IMR-90 (cell line): ENCODE results near the gene DUSP6. TPM values are rescaled to one million over a fixed set of nuclear protein-coding genes. Genes with fewer than 3 reads are reported as not detected.

ENCODE experiments used
- ATAC-seq: fragments of 200-7000 bp; cut with Tn5 transposase; 2 replicates; pipeline ENCODE4 v1.9.1; 2020; ENCODE audit warnings: low read depth, mild to moderate bottlenecking, moderate library complexity
- BruUV-seq: library from RNA; stranded (reverse); fragments of 400-500 nt; replicated peaks from 2 replicates; lab custom pipeline; 2021; lab: Mats Ljungman, UMichigan
- CTCF ChIA-PET: fragments of 300-600 bp; formaldehyde crosslinking; extraction: SDS; loops from one replicate; lab custom pipeline; 2021; ENCODE audit warnings: antibody characterized with exemption; lab: Yijun Ruan, JAX
- POLR2A ChIA-PET: fragments of 300-600 bp; sonication (Branson Sonifier 250); formaldehyde crosslinking; loops from one replicate; lab custom pipeline; 2022; ENCODE audit warnings: antibody characterized with exemption; ENCODE audit not compliant: unreplicated experiment; lab: Charles Lee
- DNase-seq: peaks from one replicate; pipeline ENCODE4 v3.0.0; 2013
- H2AFZ ChIP-seq: replicated peaks from 2 replicates; pipeline ENCODE3; 2013; ENCODE audit warnings: low read length, mild to moderate bottlenecking; ENCODE audit not compliant: poor library complexity
- H2AK5ac ChIP-seq: 2 replicates; pipeline ENCODE4 v1.6.1; 2013; ENCODE audit warnings: low read depth, low read length, inconsistent platforms
- H2AK9ac ChIP-seq: replicated peaks from 2 replicates; pipeline ENCODE3; 2013; ENCODE audit warnings: mild to moderate bottlenecking, low read depth, low read length, moderate library complexity; ENCODE audit not compliant: poor library complexity
- H2BK120ac ChIP-seq: 2 replicates; pipeline ENCODE4 v1.6.1; 2013; ENCODE audit warnings: low read depth, low read length, inconsistent platforms
- H2BK15ac ChIP-seq: 3 replicates; pipeline ENCODE4 v1.6.1; 2013; ENCODE audit warnings: low read depth, low read length, inconsistent platforms
- H2BK20ac ChIP-seq: 2 replicates; pipeline ENCODE4 v1.6.1; 2013; ENCODE audit warnings: low read depth, mild to moderate bottlenecking, inconsistent platforms, low read length, moderate library complexity
- H2BK5ac ChIP-seq: 2 replicates; pipeline ENCODE4 v1.6.1; 2013; ENCODE audit warnings: mild to moderate bottlenecking, low read depth, low read length, inconsistent platforms; ENCODE audit not compliant: poor library complexity, severe bottlenecking
- H3K14ac ChIP-seq: replicated peaks from 2 replicates; pipeline ENCODE4 v1.6.1; 2013; ENCODE audit warnings: low read depth, low read length, inconsistent platforms
- H3K18ac ChIP-seq: 2 replicates; pipeline ENCODE4 v1.6.1; 2013; ENCODE audit warnings: low read depth, low read length, control low read depth
- H3K23ac ChIP-seq: 2 replicates; pipeline ENCODE4 v1.6.1; 2013; ENCODE audit warnings: low read depth, low read length, inconsistent platforms
- H3K27ac ChIP-seq: 2 replicates; pipeline ENCODE4 v1.5.1; 2013; ENCODE audit warnings: mild to moderate bottlenecking, control low read depth, low read length; ENCODE audit not compliant: insufficient read depth
- H3K27me3 ChIP-seq: 2 replicates; pipeline ENCODE4 v1.6.1; 2013; ENCODE audit warnings: low read length; ENCODE audit not compliant: control insufficient read depth, insufficient read depth
- H3K36me3 ChIP-seq: 2 replicates; pipeline ENCODE4 v1.6.1; 2013; ENCODE audit warnings: low read length, mixed read lengths; ENCODE audit not compliant: control insufficient read depth, insufficient read depth
- H3K4ac ChIP-seq: 2 replicates; pipeline ENCODE4 v1.6.1; 2013; ENCODE audit warnings: low read depth, low read length, inconsistent platforms
- H3K4me1 ChIP-seq: 2 replicates; pipeline ENCODE4 v1.6.1; 2013; ENCODE audit warnings: low read length, mixed read lengths; ENCODE audit not compliant: control insufficient read depth, insufficient read depth
- H3K4me2 ChIP-seq: 2 replicates; pipeline ENCODE4 v1.6.1; 2013; ENCODE audit warnings: low read depth, mild to moderate bottlenecking, control low read depth, low read length, moderate library complexity
- H3K4me3 ChIP-seq: 2 replicates; pipeline ENCODE4 v1.5.1; 2013; ENCODE audit warnings: low read depth, mild to moderate bottlenecking, control low read depth, low read length, moderate library complexity; ENCODE audit not compliant: insufficient read depth
- H3K56ac ChIP-seq: 2 replicates; pipeline ENCODE4 v1.6.1; 2013; ENCODE audit warnings: low read length, inconsistent platforms; ENCODE audit not compliant: insufficient read depth; ENCODE audit errors: extremely low read depth
- H3K79me1 ChIP-seq, 2 experiments: 2 replicates each; pipeline ENCODE4 v1.6.1; 2013; ENCODE audit warnings: low read length in 2 of 2, inconsistent platforms in 1 of 2, low read depth in 1 of 2
- H3K9ac ChIP-seq: 2 replicates; pipeline ENCODE4 v1.6.1; 2013; ENCODE audit warnings: low read depth, low read length, control low read depth
- H3K9me1 ChIP-seq: 2 replicates; pipeline ENCODE4 v1.6.1; 2013; ENCODE audit warnings: low read length, inconsistent platforms; ENCODE audit not compliant: insufficient read depth
- H3K9me3 ChIP-seq: 2 replicates; pipeline ENCODE4 v1.6.1; 2013; ENCODE audit warnings: low read length; ENCODE audit not compliant: control insufficient read depth, insufficient read depth
- H4K20me1 ChIP-seq: 2 replicates; pipeline ENCODE4 v1.6.1; 2013; ENCODE audit warnings: low read length, inconsistent platforms; ENCODE audit not compliant: insufficient read depth
- H4K5ac ChIP-seq: 2 replicates; pipeline ENCODE4 v1.6.1; 2013; ENCODE audit warnings: mild to moderate bottlenecking, low read depth, low read length, control low read depth
- H4K8ac ChIP-seq, 2 experiments: 2 replicates each; pipeline ENCODE4 v1.6.1; 2013; ENCODE audit warnings: low read depth in 2 of 2, low read length in 2 of 2, control low read depth in 1 of 2, inconsistent platforms in 1 of 2
- H4K91ac ChIP-seq: 2 replicates; pipeline ENCODE4 v1.6.1; 2013; ENCODE audit warnings: low read depth, low read length, inconsistent platforms; ENCODE audit not compliant: insufficient read depth
- BHLHE40 ChIP-seq: fragments of 150-350 bp; IDR thresholded peaks from 2 replicates; pipeline ENCODE4 v1.6.1; 2016; ENCODE audit warnings: mild to moderate bottlenecking, low read depth, low read length
- CEBPB ChIP-seq: IDR thresholded peaks from 2 replicates; pipeline ENCODE4 v1.6.1; 2012; ENCODE audit warnings: low read depth, low read length, improper control_type of control experiment
- CHD1 ChIP-seq: IDR thresholded peaks from 2 replicates; pipeline ENCODE4 v1.6.1; 2012; ENCODE audit warnings: low read depth, low read length, improper control_type of control experiment
- ELK1 ChIP-seq: fragments of 150-350 bp; IDR thresholded peaks from 2 replicates; pipeline ENCODE4 v1.6.1; 2016; ENCODE audit warnings: low read depth, mild to moderate bottlenecking, low read length, moderate library complexity, borderline replicate concordance
- FOS ChIP-seq: fragments of 150-350 bp; IDR thresholded peaks from 2 replicates; pipeline ENCODE4 v1.6.1; 2016; ENCODE audit warnings: low read depth, low read length
- MAFK ChIP-seq: IDR thresholded peaks from 2 replicates; pipeline ENCODE4 v1.6.1; 2012; ENCODE audit warnings: low read depth, low read length, improper control_type of control experiment
- MAZ ChIP-seq: IDR thresholded peaks from 2 replicates; pipeline ENCODE4 v1.6.1; 2012; ENCODE audit warnings: low read depth, mild to moderate bottlenecking, low read length, improper control_type of control experiment, moderate library complexity, borderline replicate concordance
- MXI1 ChIP-seq: IDR thresholded peaks from 2 replicates; pipeline ENCODE4 v1.6.1; 2012; ENCODE audit warnings: low read depth, mild to moderate bottlenecking, low read length, moderate library complexity, borderline replicate concordance
- NFE2L2 ChIP-seq: fragments of 150-350 bp; IDR thresholded peaks from 2 replicates; pipeline ENCODE4 v1.6.1; 2016; ENCODE audit warnings: low read depth, mild to moderate bottlenecking, low read length
- RAD21 ChIP-seq: IDR thresholded peaks from 2 replicates; pipeline ENCODE4 v1.6.1; 2012; ENCODE audit warnings: low read length, improper control_type of control experiment
- RCOR1 ChIP-seq: IDR thresholded peaks from 2 replicates; pipeline ENCODE4 v1.6.1; 2012; ENCODE audit warnings: mild to moderate bottlenecking, low read length, improper control_type of control experiment; ENCODE audit not compliant: insufficient replicate concordance
- RFX5 ChIP-seq: IDR thresholded peaks from 2 replicates; pipeline ENCODE4 v1.8.0; 2012; ENCODE audit warnings: low read depth, mild to moderate bottlenecking, low read length, moderate library complexity
- SMC3 ChIP-seq: fragments of 150-350 bp; IDR thresholded peaks from 2 replicates; pipeline ENCODE4 v1.6.1; 2016; ENCODE audit warnings: low read depth, mild to moderate bottlenecking, antibody characterized with exemption, low read length, moderate library complexity
- WGBS, 2 experiments: methylation state at CpG; one replicate each; pipeline versions ENCODE4 v1.1.5 to v1.1.7; 2013; ENCODE audit warnings: missing lambda C conversion rate in 2 of 2; ENCODE audit not compliant: insufficient read length in 1 of 2; ENCODE audit errors: extremely low coverage in 2 of 2; 5-methylcytosine and 5-hydroxymethylcytosine counted together
- dilution Hi-C: fragments of 300-500 bp; cut with HindIII; formaldehyde crosslinking; loops from one replicate; pipeline ENCODE4 v1.14.3; 2018; ENCODE audit warnings: low sequenced_read_pairs; ENCODE audit not compliant: unreplicated experiment
- in situ Hi-C: fragments of 300-500 bp; cut with MboI; formaldehyde crosslinking; loops from 3 replicates; pipeline ENCODE4 v1.14.3; 2019; ENCODE audit warnings: low sequenced_read_pairs, inconsistent platforms, mixed read lengths
- intact Hi-C: fragments of 100-400 bp; cut with micrococcal nuclease; formaldehyde crosslinking; loops from 2 replicates; pipeline ENCODE4 v1.10.0; 2022
- polyA plus RNA-seq, 3 experiments: library from polyadenylated mRNA; depleted of rRNA; stranded (reverse); fragments of >200 nt; gene quantifications; 2 replicates each; pipeline ENCODE4 v1.2.3, GENCODE V29; 2012; ENCODE audit warnings: low replicate concordance in 1 of 3
- total RNA-seq: library from RNA; depleted of rRNA; stranded (reverse); fragments of >200 nt; gene quantifications from 2 replicates; pipeline ENCODE4 v1.2.3, GENCODE V29; 2012
- TF ChIP-seq, protein P1 (sequence below): fragments of 150-350 bp; IDR thresholded peaks from 2 replicates; pipeline ENCODE4 v1.6.1; 2017; ENCODE audit warnings: mild to moderate bottlenecking, antibody characterized with exemption, low read length, low read depth

Gene DUSP6
- total and polyA plus RNA-seq, 2 of the 4 experiments (the other 2 are of a cell fraction): 38.5 to 70.1 TPM

- H3K9me3 ChIP-seq: no peaks in the 10 kb centered on the region
- no peak overlapping the region for H3K23ac ChIP-seq
- H4K20me1 ChIP-seq: no peaks in the 10 kb centered on the region
- no peak overlapping the region for H2BK120ac ChIP-seq
- H2BK15ac ChIP-seq: no peak overlapping the region
- no peak overlapping the region for H2AK5ac ChIP-seq
- no peak overlapping the region for H3K4ac ChIP-seq
- no peak overlapping the region for H2AFZ ChIP-seq
- no peak overlapping the region for H3K14ac ChIP-seq
- no TSS peak for BruUV-seq
- H2AK9ac ChIP-seq: no peak overlapping the region
- no peaks in the 10 kb centered on the region for H3K27me3 ChIP-seq
- H2BK5ac ChIP-seq: no peak overlapping the region
- ChIA-PET CTCF (interaction anchor here (0.7 kb wide), 1 partner anchor 11 kb away, joined by 3 read pairs; no protein-coding TSS in a partner anchor), POLR2A (no interaction called here)
- H3K56ac ChIP-seq: no peak overlapping the region
- DNase-seq: no peak
- H3K9ac ChIP-seq: no peak overlapping the region
- no peak overlapping the region for H3K18ac ChIP-seq
- no peak overlapping the region for H4K5ac ChIP-seq
- WGBS, 2 experiments: no CpG with 5 or more reads among the region's 9 CpGs
- no peaks in the 10 kb centered on the region for H3K4me1 ChIP-seq
- dilution Hi-C loops: no loop called here
- H3K4me3 ChIP-seq: no peak overlapping the region
- no peak overlapping the region for H2BK20ac ChIP-seq
- TF ChIP-seq BHLHE40 (no peak), CHD1 (no peak), MXI1 (no peak), CEBPB (no peak), MAZ (no peak), RAD21 (no peak), NFE2L2 (no peak), ELK1 (no peak), RCOR1 (no peak), FOS (no peak), RFX5 (no peak), MAFK (no peak), SMC3 (no peak)
- TF ChIP-seq, protein P1, sequence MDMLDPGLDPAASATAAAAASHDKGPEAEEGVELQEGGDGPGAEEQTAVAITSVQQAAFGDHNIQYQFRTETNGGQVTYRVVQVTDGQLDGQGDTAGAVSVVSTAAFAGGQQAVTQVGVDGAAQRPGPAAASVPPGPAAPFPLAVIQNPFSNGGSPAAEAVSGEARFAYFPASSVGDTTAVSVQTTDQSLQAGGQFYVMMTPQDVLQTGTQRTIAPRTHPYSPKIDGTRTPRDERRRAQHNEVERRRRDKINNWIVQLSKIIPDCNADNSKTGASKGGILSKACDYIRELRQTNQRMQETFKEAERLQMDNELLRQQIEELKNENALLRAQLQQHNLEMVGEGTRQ: no peak
- no peak for ATAC-seq
- intact Hi-C loops: no loop called here
- no peaks in the 10 kb centered on the region for H3K36me3 ChIP-seq
- H3K27ac ChIP-seq: no peak overlapping the region
- in situ Hi-C loops: no loop called here
- no peaks in the 10 kb centered on the region; the same call in 1 of the 2 replicates for H3K9me1 ChIP-seq
- H3K79me1 ChIP-seq: no peaks in the 10 kb centered on the region
- no peak overlapping the region; the same call in 1 of the 2 replicates for H3K4me2 ChIP-seq
- no peak overlapping the region for H4K91ac ChIP-seq
- H4K8ac ChIP-seq: no peak overlapping the region
Measured at GRCh38 chr12:89307474-89308253, 44.6 kb downstream of the DUSP6 start.
